Activated naive CD4-positive, alpha-beta T cell treated with anti-CD3 and anti-CD28 coated beads, Interleukin-2, amount 50 U/mL, for 24 hours (primary cell): ENCODE results near the gene GET3.

ENCODE experiments used
- H3K27ac Mint-ChIP-seq: one replicate; pipeline ENCODE4 v1.8.0; 2021; ENCODE audit warnings: mild to moderate bottlenecking, mixed read lengths
- H3K27me3 Mint-ChIP-seq: one replicate; pipeline ENCODE4 v1.8.0; 2021; ENCODE audit warnings: mixed read lengths
- H3K36me3 Mint-ChIP-seq: one replicate; pipeline ENCODE4 v1.8.0; 2021; ENCODE audit warnings: mixed read lengths
- H3K4me1 Mint-ChIP-seq: one replicate; pipeline ENCODE4 v1.8.0; 2021; ENCODE audit warnings: mixed read lengths
- H3K4me3 Mint-ChIP-seq: one replicate; pipeline ENCODE4 v1.8.0; 2021; ENCODE audit warnings: mild to moderate bottlenecking, mixed read lengths
- H3K9me3 Mint-ChIP-seq: one replicate; pipeline ENCODE4 v1.8.0; 2021; ENCODE audit warnings: mixed read lengths

The GET3 gene

GRCh38 chr19:12788042-12788681, 50.9 kb downstream of the GET3 start:
- Mint-ChIP-seq H3K4me3 (no peak overlapping the region), H3K27ac (peak overlapping the region; percentile 30), H3K36me3 (no peaks in the 10 kb centered on the region), H3K9me3 (no peaks in the 10 kb centered on the region), H3K27me3 (no peaks in the 10 kb centered on the region), H3K4me1 (peaks cover 21% of the 10 kb centered on the region)

DNA sequence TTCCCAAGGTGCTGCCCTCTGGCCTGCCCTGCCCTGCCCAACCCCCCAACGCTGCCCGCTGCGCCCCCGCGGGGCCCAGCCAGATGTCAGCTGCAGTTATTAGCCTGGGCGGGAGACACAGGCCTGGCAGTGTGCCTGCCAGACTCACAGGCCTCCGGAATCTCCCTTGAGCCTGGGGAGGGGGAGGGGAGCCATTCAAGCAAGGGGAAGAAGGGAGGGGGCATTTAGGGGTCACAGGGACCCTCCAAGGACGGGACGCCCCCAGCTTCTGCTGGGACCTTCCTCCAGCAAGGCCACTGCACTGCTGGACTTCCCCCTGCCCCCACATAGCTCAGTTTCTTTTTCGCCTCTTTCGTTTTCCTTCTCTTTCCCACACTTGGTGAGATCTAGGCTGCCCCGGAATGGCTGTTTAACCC, 51.4 kb downstream of the GET3 start:
- Mint-ChIP-seq H3K4me1 (peaks cover 17% of the 10 kb centered on the region), H3K9me3 (no peaks in the 10 kb centered on the region)

DNA sequence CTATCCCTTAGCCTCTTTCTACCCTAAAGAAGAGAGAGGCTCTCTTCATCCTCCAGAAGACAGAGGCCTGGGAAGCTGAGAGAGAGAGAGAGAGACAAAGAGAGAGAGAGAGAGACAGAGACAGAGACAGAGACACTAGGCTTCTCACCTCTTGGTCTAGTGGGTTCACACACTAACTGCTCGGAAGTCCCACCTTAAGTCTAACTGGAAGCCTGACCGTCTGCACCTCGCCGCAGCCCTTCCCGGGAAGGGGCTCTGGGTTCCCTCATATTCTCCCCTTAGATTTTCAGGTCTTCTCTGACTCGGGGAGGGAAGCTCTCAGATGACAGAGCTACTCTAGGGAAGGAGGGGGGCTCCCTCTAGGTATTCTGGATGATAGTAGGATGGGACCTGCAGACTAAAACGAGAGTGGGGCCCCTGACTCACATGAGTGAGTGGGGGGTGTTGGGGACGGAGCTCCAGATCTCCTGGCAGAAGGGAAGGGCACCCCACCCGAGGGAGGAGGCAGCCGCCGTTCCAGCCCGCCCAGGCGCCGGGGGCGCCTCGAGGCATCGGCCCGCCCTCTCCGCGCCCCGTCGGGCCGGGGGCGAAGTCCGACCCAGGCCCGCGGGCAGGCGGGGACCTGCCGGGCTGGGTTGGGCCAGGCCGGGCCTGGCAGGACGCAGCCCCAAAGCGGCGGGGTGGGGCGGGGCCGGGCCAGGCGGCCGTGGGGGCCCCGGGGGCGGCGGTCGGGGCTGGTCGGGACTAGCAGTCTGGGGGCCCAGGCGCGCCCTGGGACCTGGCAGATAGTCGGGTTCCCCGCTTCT, 52.0 kb downstream of the GET3 start:
- Mint-ChIP-seq H3K4me1 (peaks cover 20% of the 10 kb centered on the region), H3K9me3 (no peaks in the 10 kb centered on the region), H3K4me3 (peak overlapping the region; percentile 74), H3K27ac (peak overlapping the region; percentile 83), H3K27me3 (no peaks in the 10 kb centered on the region), H3K36me3 (peaks cover 2% of the 10 kb centered on the region)

More for the DNA sequence above, 51.4 kb downstream of the GET3 start:
- H3K27me3 Mint-ChIP-seq: no peaks in the 10 kb centered on the region
- peak overlapping the region; percentile 83 for H3K27ac Mint-ChIP-seq
- peaks cover 2% of the 10 kb centered on the region for H3K36me3 Mint-ChIP-seq
- H3K4me3 Mint-ChIP-seq: peak overlapping the region; percentile 74

- H3K4me3 Mint-ChIP-seq: peak overlapping the region; percentile 95
- no peaks in the 10 kb centered on the region for H3K9me3 Mint-ChIP-seq
- peaks cover 2% of the 10 kb centered on the region for H3K36me3 Mint-ChIP-seq
Observed at GRCh38 chr19:12789904-12790619, 52.8 kb downstream of the GET3 start.

DNA sequence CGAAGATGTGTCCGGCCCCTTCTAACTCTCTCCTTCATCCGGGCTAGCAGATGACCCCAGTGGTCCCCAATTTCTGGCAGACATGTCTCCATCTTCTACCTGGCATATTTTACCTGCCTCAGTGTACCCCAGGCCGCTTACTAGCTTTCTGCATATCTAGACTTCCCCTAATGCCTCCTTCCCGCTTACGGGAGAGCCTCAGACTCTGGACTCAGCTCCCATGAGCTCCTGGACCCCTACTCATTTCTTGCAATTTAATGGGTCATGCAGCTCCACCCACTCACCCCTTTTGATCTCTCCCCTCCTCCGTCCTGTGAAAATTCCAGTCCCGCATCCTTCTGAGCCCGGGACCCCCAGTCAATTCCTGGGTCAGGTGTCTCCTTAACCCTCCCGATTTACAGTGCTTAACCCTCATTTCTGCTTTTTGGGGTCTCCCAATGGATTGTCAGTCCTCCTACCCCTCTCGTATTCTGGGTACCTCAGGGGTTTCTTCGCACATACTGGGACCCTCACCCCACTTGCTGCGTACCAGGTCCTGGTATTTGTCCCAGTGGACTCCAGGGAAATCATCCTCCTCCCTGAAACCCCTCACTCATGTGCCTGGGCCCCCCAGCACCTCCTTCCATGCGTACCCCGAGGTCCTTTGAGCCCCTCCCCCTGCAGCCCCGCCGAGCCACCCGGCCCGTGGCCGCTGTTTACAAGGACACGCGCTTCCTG, 53.5 kb downstream of the GET3 start:
- no peaks in the 10 kb centered on the region for H3K27me3 Mint-ChIP-seq
- H3K27ac Mint-ChIP-seq: peak overlapping the region; percentile 95
- H3K4me1 Mint-ChIP-seq: peaks cover 30% of the 10 kb centered on the region
- H3K36me3 Mint-ChIP-seq: peaks cover 2% of the 10 kb centered on the region
- no peaks in the 10 kb centered on the region for H3K9me3 Mint-ChIP-seq
- peak overlapping the region; percentile 95 for H3K4me3 Mint-ChIP-seq

More at GRCh38 chr19:12789904-12790619, 52.8 kb downstream of the GET3 start:
- Mint-ChIP-seq H3K4me1 (peaks cover 27% of the 10 kb centered on the region), H3K27ac (peak overlapping the region; percentile 95), H3K27me3 (no peaks in the 10 kb centered on the region)

GRCh38 chr19:12791345-12792050, 54.2 kb downstream of the GET3 start, which contains the start of gene JUNB:
TSS of gene JUNB (plus strand) at chr19:12791486. CDS start at chr19:12791772, 286 bp downstream.
- Mint-ChIP-seq H3K27me3 (no peaks in the 10 kb centered on the region), H3K4me3 (peak within 1 kb of the TSS; percentile 95), H3K27ac (peak within 1 kb of the TSS; percentile 95), H3K36me3 (peaks cover 2% of the 10 kb centered on the region), H3K4me1 (peaks cover 37% of the 10 kb centered on the region), H3K9me3 (no peaks in the 10 kb centered on the region)

GRCh38 chr19:12792051-12792852, 55.0 kb downstream of the GET3 start:
- Mint-ChIP-seq H3K27ac (peak overlapping the region; percentile 87), H3K4me3 (peak overlapping the region; percentile 95), H3K4me1 (peaks cover 38% of the 10 kb centered on the region), H3K36me3 (peaks cover 2% of the 10 kb centered on the region), H3K9me3 (no peaks in the 10 kb centered on the region), H3K27me3 (no peaks in the 10 kb centered on the region)

DNA sequence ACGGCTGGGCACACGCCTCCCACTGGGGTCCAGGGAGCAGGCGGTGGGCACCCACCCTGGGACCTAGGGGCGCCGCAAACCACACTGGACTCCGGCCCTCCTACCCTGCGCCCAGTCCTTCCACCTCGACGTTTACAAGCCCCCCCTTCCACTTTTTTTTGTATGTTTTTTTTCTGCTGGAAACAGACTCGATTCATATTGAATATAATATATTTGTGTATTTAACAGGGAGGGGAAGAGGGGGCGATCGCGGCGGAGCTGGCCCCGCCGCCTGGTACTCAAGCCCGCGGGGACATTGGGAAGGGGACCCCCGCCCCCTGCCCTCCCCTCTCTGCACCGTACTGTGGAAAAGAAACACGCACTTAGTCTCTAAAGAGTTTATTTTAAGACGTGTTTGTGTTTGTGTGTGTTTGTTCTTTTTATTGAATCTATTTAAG, 55.6 kb downstream of the GET3 start:
- Mint-ChIP-seq H3K9me3 (no peaks in the 10 kb centered on the region), H3K36me3 (peaks cover 2% of the 10 kb centered on the region), H3K27me3 (no peaks in the 10 kb centered on the region), H3K4me1 (peaks cover 38% of the 10 kb centered on the region), H3K4me3 (peak overlapping the region; percentile 95), H3K27ac (peak overlapping the region; percentile 98)

GRCh38 chr19:12793290-12794195, 56.2 kb downstream of the GET3 start:
- Mint-ChIP-seq H3K4me1 (peaks cover 38% of the 10 kb centered on the region), H3K9me3 (no peaks in the 10 kb centered on the region), H3K4me3 (peak overlapping the region; percentile 95), H3K36me3 (peaks cover 2% of the 10 kb centered on the region), H3K27me3 (no peaks in the 10 kb centered on the region), H3K27ac (peak overlapping the region; percentile 98)

- Mint-ChIP-seq H3K9me3 (no peaks in the 10 kb centered on the region), H3K4me1 (peaks cover 31% of the 10 kb centered on the region), H3K36me3 (peaks cover 2% of the 10 kb centered on the region), H3K4me3 (peak overlapping the region; percentile 83), H3K27me3 (no peaks in the 10 kb centered on the region), H3K27ac (peak overlapping the region; percentile 89)
Observed at GRCh38 chr19:12794196-12794941, 57.1 kb downstream of the GET3 start.

- no peaks in the 10 kb centered on the region for H3K27me3 Mint-ChIP-seq
- peak overlapping the region; percentile 83 for H3K4me3 Mint-ChIP-seq
- peaks cover 36% of the 10 kb centered on the region for H3K4me1 Mint-ChIP-seq
- H3K9me3 Mint-ChIP-seq: no peaks in the 10 kb centered on the region
- peaks cover 2% of the 10 kb centered on the region for H3K36me3 Mint-ChIP-seq
- H3K27ac Mint-ChIP-seq: no peak overlapping the region
Observed at GRCh38 chr19:12794971-12795381, 57.7 kb downstream of the GET3 start.

GRCh38 chr19:12796146-12797071, 59.1 kb downstream of the GET3 start:
- Mint-ChIP-seq H3K9me3 (no peaks in the 10 kb centered on the region), H3K36me3 (peaks cover 2% of the 10 kb centered on the region), H3K4me3 (peak overlapping the region; percentile 80), H3K4me1 (peaks cover 39% of the 10 kb centered on the region), H3K27ac (peak overlapping the region; percentile 87), H3K27me3 (no peaks in the 10 kb centered on the region)
